OCI-LY7 (cell line): Measurements from ENCODE around the gene ACOD1. TPM values are rescaled to one million over a fixed set of nuclear protein-coding genes. Genes with fewer than 3 reads are reported as not detected.

ENCODE experiments used
- BruUV-seq: library from RNA; stranded (reverse); fragments of 400-500 nt; replicated peaks from 2 replicates; lab custom pipeline; 2021; lab: Mats Ljungman, UMichigan
- CTCF ChIA-PET: fragments of 300-600 bp; sonication (Branson Sonifier 250); formaldehyde crosslinking; loops from one replicate; lab custom pipeline; 2022; ENCODE audit warnings: antibody characterized with exemption; ENCODE audit not compliant: unreplicated experiment; lab: Charles Lee
- POLR2A ChIA-PET: fragments of 300-600 bp; sonication (Branson Sonifier 250); formaldehyde crosslinking; loops from one replicate; lab custom pipeline; 2022; ENCODE audit warnings: antibody characterized with exemption; lab: Charles Lee
- DNase-seq: peaks from one replicate; pipeline ENCODE4 v3.0.0-alpha.2; 2015; ENCODE audit warnings: low spot score
- H2AFZ ChIP-seq: fragments of 200-600 bp; sonication (generic), shearing (Covaris generic); 2 replicates; pipeline ENCODE4 v1.6.1; 2014; ENCODE audit warnings: mild to moderate bottlenecking, antibody characterized with exemption, low read length, moderate library complexity
- H3K27ac ChIP-seq: fragments of 200-600 bp; sonication (generic); 2 replicates; pipeline ENCODE4 v1.5.1; 2014; ENCODE audit warnings: mixed run types, low read depth, mild to moderate bottlenecking, moderate library complexity, low read length, inconsistent platforms; ENCODE audit not compliant: poor library complexity, severe bottlenecking
- H3K36me3 ChIP-seq: fragments of 200-600 bp; sonication (generic); 2 replicates; pipeline ENCODE4 v1.6.1; 2014; ENCODE audit warnings: mild to moderate bottlenecking, antibody characterized with exemption, low read length, moderate library complexity, mixed read lengths; ENCODE audit not compliant: insufficient read depth
- H3K4me1 ChIP-seq: fragments of 200-600 bp; sonication (generic); 2 replicates; pipeline ENCODE4 v1.5.1; 2014; ENCODE audit warnings: mild to moderate bottlenecking, low read length; ENCODE audit not compliant: insufficient read depth, poor library complexity, severe bottlenecking
- H3K4me2 ChIP-seq: fragments of 200-600 bp; sonication (generic); 2 replicates; pipeline ENCODE4 v1.6.1; 2014; ENCODE audit warnings: mild to moderate bottlenecking, low read length
- H3K4me3 ChIP-seq: fragments of 200-600 bp; sonication (generic); 2 replicates; pipeline ENCODE4 v1.5.1; 2014; ENCODE audit warnings: mild to moderate bottlenecking, low read depth, low read length; ENCODE audit not compliant: poor library complexity, severe bottlenecking
- H3K79me2 ChIP-seq: fragments of 200-600 bp; sonication (generic); 2 replicates; pipeline ENCODE4 v1.6.1; 2016; ENCODE audit warnings: low read depth, mild to moderate bottlenecking, low read length, moderate library complexity, mixed read lengths; ENCODE audit not compliant: insufficient read depth
- H3K9me2 ChIP-seq: fragments of 200-600 bp; sonication (generic); 2 replicates; pipeline ENCODE4 v1.6.1; 2016; ENCODE audit warnings: mild to moderate bottlenecking, low read length, mixed read lengths; ENCODE audit not compliant: insufficient read depth
- H3K9me3 ChIP-seq: fragments of 200-600 bp; sonication (generic); 2 replicates; pipeline ENCODE4 v1.6.1; 2014; ENCODE audit warnings: mild to moderate bottlenecking, mixed run types, low read length, mixed read lengths
- H4K20me1 ChIP-seq: fragments of 200-600 bp; sonication (generic); 2 replicates; pipeline ENCODE4 v1.6.1; 2014; ENCODE audit warnings: mild to moderate bottlenecking, antibody characterized with exemption, low read length, moderate library complexity, mixed read lengths; ENCODE audit not compliant: insufficient read depth
- CTCF ChIP-seq: fragments of 200-600 bp; sonication (generic); conservative IDR thresholded peaks from 2 replicates; pipeline ENCODE4 v1.5.1; 2014; ENCODE audit warnings: mild to moderate bottlenecking, antibody characterized with exemption, low read length, moderate library complexity, mixed read lengths
- EZH2phosphoT487 ChIP-seq: fragments of 200-600 bp; sonication (generic); IDR thresholded peaks from 2 replicates; pipeline ENCODE4 v1.6.1; 2018; ENCODE audit warnings: low read depth, borderline replicate concordance, mild to moderate bottlenecking, mixed run types, antibody characterized with exemption, low read length, moderate library complexity, mixed read lengths
- intact Hi-C: fragments of 100-400 bp; cut with micrococcal nuclease; formaldehyde crosslinking; loops from one replicate; pipeline ENCODE4 v1.10.0; 2022; ENCODE audit not compliant: unreplicated experiment
- total RNA-seq, 2 experiments: library from RNA; depleted of rRNA in 1 of 2; stranded (reverse); fragments of >200 nt in 1 of 2; shearing (Covaris generic) in 1 of 2; gene quantifications; 2 replicates each; pipeline ENCODE4 v1.2.3, GENCODE V29; 2014 to 2022

Gene ACOD1
- total RNA-seq, 2 experiments from 2014 or later, result not detected

- intact Hi-C loops, result no loop called here
- no TSS peak for BruUV-seq
- TF ChIP-seq CTCF, result no peak
- TF ChIP-seq EZH2phosphoT487, result no peak
- Histone ChIP-seq H4K20me1 (no peaks in the 10 kb centered on the region), H3K4me2 (no peak overlapping the region), H3K4me1 (no peaks in the 10 kb centered on the region), H3K36me3 (no peaks in the 10 kb centered on the region), H3K27ac (no peak overlapping the region), H3K79me2 (no peaks in the 10 kb centered on the region), H3K4me3 (no peak overlapping the region), H3K9me2 (no peaks in the 10 kb centered on the region), H2AFZ (no peak overlapping the region), H3K9me3 (no peaks in the 10 kb centered on the region)
- ChIA-PET POLR2A (interaction anchor here (1.1 kb wide), 1 partner anchor 10 kb away, joined by 3 read pairs; no protein-coding TSS in a partner anchor), CTCF (no interaction called here)
- no peak for DNase-seq
Measured at GRCh38 chr13:76929320-76929719, 19.0 kb upstream of the ACOD1 start.

- Histone ChIP-seq H3K9me2 (no peaks in the 10 kb centered on the region), H3K4me3 (no peak overlapping the region), H2AFZ (no peak overlapping the region), H3K36me3 (no peaks in the 10 kb centered on the region), H3K9me3 (no peaks in the 10 kb centered on the region), H3K79me2 (no peaks in the 10 kb centered on the region), H4K20me1 (no peaks in the 10 kb centered on the region), H3K27ac (no peak overlapping the region), H3K4me2 (no peak overlapping the region), H3K4me1 (no peaks in the 10 kb centered on the region)
- TF ChIP-seq CTCF, result no peak
- no peak for TF ChIP-seq EZH2phosphoT487
- DNase-seq, result no peak
- no TSS peak for BruUV-seq
- ChIA-PET POLR2A (interaction anchor here (1.1 kb wide), 1 partner anchor 9 kb away, joined by 3 read pairs; no protein-coding TSS in a partner anchor), CTCF (no interaction called here)
- intact Hi-C loops, result no loop called here
Measured at GRCh38 chr13:76929851-76930374, 18.4 kb upstream of the ACOD1 start.

- POLR2A ChIA-PET, result interaction anchor here (1.0 kb wide), 1 partner anchor 28 kb away, joined by 3 read pairs; no protein-coding TSS in a partner anchor
- no peaks in the 10 kb centered on the region for H3K9me3 ChIP-seq
- H3K36me3 ChIP-seq, result no peaks in the 10 kb centered on the region
- H4K20me1 ChIP-seq, result no peaks in the 10 kb centered on the region
- CTCF ChIA-PET, result interaction anchor here (0.7 kb wide), 1 partner anchor 44 kb away, joined by 3 read pairs; no protein-coding TSS in a partner anchor
- H3K27ac ChIP-seq, result no peak overlapping the region
- H3K79me2 ChIP-seq, result no peaks in the 10 kb centered on the region
- DNase-seq, result no peak
- no peaks in the 10 kb centered on the region for H3K4me1 ChIP-seq
- H3K9me2 ChIP-seq, result no peaks in the 10 kb centered on the region
- H3K4me3 ChIP-seq, result no peak overlapping the region
- intact Hi-C loops, result no loop called here
- no peak overlapping the region for H2AFZ ChIP-seq
- BruUV-seq, result no TSS peak
- TF ChIP-seq CTCF (no peak), EZH2phosphoT487 (no peak)
- H3K4me2 ChIP-seq, result no peak overlapping the region
Measured at GRCh38 chr13:76932076-76932475, 16.2 kb upstream of the ACOD1 start.
